Neural progenitor cell (in vitro differentiated cells): Measurements from ENCODE around the gene GRIK5. TPM values are rescaled to one million over a fixed set of nuclear protein-coding genes. Genes with fewer than 3 reads are reported as not detected.

Source experiments
- DNase-seq: peaks from one replicate; pipeline ENCODE4 v3.0.0-alpha.2; 2016; ENCODE audit warnings: low spot score
- H2AFZ ChIP-seq: fragments of 200-600 bp; sonication (generic); replicated peaks from 2 replicates; pipeline ENCODE4 v1.6.1; 2016; ENCODE audit warnings: antibody characterized with exemption
- H3F3A ChIP-seq: fragments of 200-600 bp; sonication (generic); 2 replicates; pipeline ENCODE4 v1.6.1; 2016; ENCODE audit warnings: antibody characterized with exemption, low read depth
- H3K27ac ChIP-seq: fragments of 200-600 bp; sonication (generic); 2 replicates; pipeline ENCODE4 v1.5.1; 2016; ENCODE audit warnings: mild to moderate bottlenecking
- H3K27me3 ChIP-seq: fragments of 200-600 bp; sonication (generic); 2 replicates; pipeline ENCODE4 v1.6.1; 2016; ENCODE audit warnings: mild to moderate bottlenecking, moderate library complexity
- H3K36me3 ChIP-seq: fragments of 200-600 bp; sonication (generic); 2 replicates; pipeline ENCODE4 v1.5.1; 2016
- H3K4me1 ChIP-seq: fragments of 200-600 bp; sonication (generic); 2 replicates; pipeline ENCODE4 v1.6.1; 2016; ENCODE audit warnings: mixed run types
- H3K4me2 ChIP-seq: fragments of 200-600 bp; sonication (generic); 2 replicates; pipeline ENCODE4 v1.6.1; 2016
- H3K4me3 ChIP-seq: fragments of 200-600 bp; sonication (generic); 2 replicates; pipeline ENCODE4 v1.5.1; 2016
- H3K79me2 ChIP-seq: fragments of 200-600 bp; sonication (generic); 2 replicates; pipeline ENCODE4 v1.6.1; 2016; ENCODE audit warnings: low read depth
- H3K9ac ChIP-seq: fragments of 200-600 bp; sonication (generic); 2 replicates; pipeline ENCODE4 v1.6.1; 2016
- H3K9me3 ChIP-seq: fragments of 200-600 bp; sonication (generic); 2 replicates; pipeline ENCODE4 v1.5.1; 2016; ENCODE audit warnings: low read depth
- H4K20me1 ChIP-seq: fragments of 200-600 bp; sonication (generic); 2 replicates; pipeline ENCODE4 v1.6.1; 2016; ENCODE audit warnings: low read depth
- H3K27ac Mint-ChIP-seq: 3 replicates; pipeline ENCODE4 v1.8.0; 2021; ENCODE audit warnings: mixed read lengths
- H3K27me3 Mint-ChIP-seq: 2 replicates; pipeline ENCODE4 v1.8.0; 2022; ENCODE audit warnings: low read depth, mild to moderate bottlenecking, inconsistent platforms, moderate library complexity, mixed read lengths; ENCODE audit not compliant: insufficient read depth
- H3K36me3 Mint-ChIP-seq: 3 replicates; pipeline ENCODE4 v1.8.0; 2021; ENCODE audit warnings: mixed read lengths
- H3K4me1 Mint-ChIP-seq: 3 replicates; pipeline ENCODE4 v1.8.0; 2021; ENCODE audit warnings: mixed read lengths
- H3K4me3 Mint-ChIP-seq: 3 replicates; pipeline ENCODE4 v1.8.0; 2021; ENCODE audit warnings: mild to moderate bottlenecking, moderate library complexity, mixed read lengths
- H3K9me3 Mint-ChIP-seq: 3 replicates; pipeline ENCODE4 v1.8.0; 2020; ENCODE audit warnings: mixed read lengths
- CTCF ChIP-seq: fragments of 200-600 bp; sonication (generic); IDR thresholded peaks from 2 replicates; pipeline ENCODE4 v1.5.1; 2017; ENCODE audit warnings: antibody characterized with exemption, mild to moderate bottlenecking
- EZH2 ChIP-seq: fragments of 200-600 bp; sonication (generic); IDR thresholded peaks from 2 replicates; pipeline ENCODE4 v1.6.1; 2017; ENCODE audit warnings: antibody characterized with exemption, mild to moderate bottlenecking, moderate library complexity
- EZH2phosphoT487 ChIP-seq: fragments of 200-600 bp; sonication (generic); IDR thresholded peaks from 2 replicates; pipeline ENCODE4 v1.6.1; 2017; ENCODE audit warnings: antibody characterized with exemption
- total RNA-seq: library from RNA; depleted of rRNA; stranded (reverse); fragments of >200 nt; gene quantifications from 2 replicates; pipeline ENCODE4 v1.2.3, GENCODE V29; 2015; ENCODE audit warnings: low replicate concordance

Gene GRIK5
- total RNA-seq, 1 donor from 2014 or later = 5.8 TPM

- Histone ChIP-seq H4K20me1 (no peaks in the 10 kb centered on the region), H3F3A (peaks cover 12% of the 10 kb centered on the region), H2AFZ (no peak overlapping the region), H3K36me3 (no peaks in the 10 kb centered on the region), H3K9ac (no peak overlapping the region), H3K27ac (no peak overlapping the region), H3K9me3 (no peaks in the 10 kb centered on the region), H3K4me1 (peaks cover 15% of the 10 kb centered on the region), H3K79me2 (no peaks in the 10 kb centered on the region), H3K27me3 (no peaks in the 10 kb centered on the region), H3K4me2 (no peak overlapping the region), H3K4me3 (no peak overlapping the region)
- Mint-ChIP-seq H3K4me3 (no peak overlapping the region), H3K27ac (no peak overlapping the region), H3K36me3 (no peaks in the 10 kb centered on the region), H3K27me3 (peaks cover 11% of the 10 kb centered on the region), H3K4me1 (peaks cover 21% of the 10 kb centered on the region), H3K9me3 (no peaks in the 10 kb centered on the region)
- TF ChIP-seq CTCF = no peak
- no peak for TF ChIP-seq EZH2phosphoT487
- TF ChIP-seq EZH2 = no peak
- DNase-seq = no peak
Measured at GRCh38 chr19:42091300-42091699, 21.3 kb upstream of the GRIK5 start.

- Histone ChIP-seq H3F3A (peaks cover 13% of the 10 kb centered on the region), H3K27ac (no peak overlapping the region), H3K4me2 (no peak overlapping the region), H4K20me1 (no peaks in the 10 kb centered on the region), H3K79me2 (no peaks in the 10 kb centered on the region), H3K36me3 (no peaks in the 10 kb centered on the region), H3K27me3 (no peaks in the 10 kb centered on the region), H3K4me3 (no peak overlapping the region), H3K4me1 (peaks cover 10% of the 10 kb centered on the region), H3K9ac (no peak overlapping the region), H2AFZ (no peak overlapping the region), H3K9me3 (no peaks in the 10 kb centered on the region)
- DNase-seq = no peak
- peaks cover 24% of the 10 kb centered on the region for H3K4me1 Mint-ChIP-seq
- no peak overlapping the region for H3K4me3 Mint-ChIP-seq
- H3K36me3 Mint-ChIP-seq = no peaks in the 10 kb centered on the region
- H3K27ac Mint-ChIP-seq = no peak overlapping the region
- TF ChIP-seq EZH2 (no peak), EZH2phosphoT487 (no peak), CTCF (no peak)
- peaks cover 11% of the 10 kb centered on the region for H3K27me3 Mint-ChIP-seq
- H3K9me3 Mint-ChIP-seq = no peaks in the 10 kb centered on the region
Measured at GRCh38 chr19:42090672-42091071, 20.7 kb upstream of the GRIK5 start.

GRCh38 chr19:42089772-42090171 lies 19.8 kb upstream of the GRIK5 start:
- Histone ChIP-seq H3K36me3 (no peaks in the 10 kb centered on the region), H3K27ac (no peak overlapping the region), H3K79me2 (no peaks in the 10 kb centered on the region), H3F3A (peaks cover 15% of the 10 kb centered on the region), H4K20me1 (no peaks in the 10 kb centered on the region), H3K4me1 (peaks cover 5% of the 10 kb centered on the region), H3K9me3 (no peaks in the 10 kb centered on the region), H2AFZ (no peak overlapping the region), H3K9ac (no peak overlapping the region), H3K27me3 (no peaks in the 10 kb centered on the region), H3K4me2 (no peak overlapping the region), H3K4me3 (no peak overlapping the region)
- TF ChIP-seq EZH2 = no peak
- TF ChIP-seq EZH2phosphoT487 = no peak
- no peak for TF ChIP-seq CTCF
- no peak for DNase-seq
- no peaks in the 10 kb centered on the region for H3K9me3 Mint-ChIP-seq
- no peak overlapping the region for H3K4me3 Mint-ChIP-seq
- no peak overlapping the region for H3K27ac Mint-ChIP-seq
- H3K27me3 Mint-ChIP-seq = peaks cover 11% of the 10 kb centered on the region
- H3K36me3 Mint-ChIP-seq = no peaks in the 10 kb centered on the region
- H3K4me1 Mint-ChIP-seq = peaks cover 21% of the 10 kb centered on the region
